ENCODE data around the gene CDH8. TPM values are rescaled to one million over a fixed set of nuclear protein-coding genes. Genes with fewer than 3 reads are reported as not detected.

CDH8 gene
- total and polyA plus RNA-seq, 2 donors (not counting 3 experiments of a cell fraction or from before 2014, with no cell fraction given) = not detected

DNA sequence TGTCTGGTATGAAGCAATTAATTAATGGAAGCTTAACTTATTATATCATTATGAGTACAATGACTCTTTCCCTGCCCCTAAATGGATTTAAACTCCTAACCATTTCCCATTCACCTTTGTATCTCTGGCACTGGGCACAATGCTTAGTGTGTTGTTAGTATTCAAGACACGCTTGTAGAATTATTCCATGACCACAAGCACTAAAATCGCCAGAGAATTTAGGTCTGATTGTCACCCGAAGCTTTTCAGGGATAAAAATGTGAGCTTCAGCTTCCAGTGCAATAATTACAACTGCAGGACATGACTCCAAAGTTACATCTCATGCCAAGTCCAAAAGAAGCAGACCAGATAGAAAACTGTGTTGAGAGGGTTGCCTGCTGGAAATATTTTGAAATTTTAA is 101.6 kb downstream of the CDH8 start:
- no TSS peak for BruUV-seq (replicated peaks)
- ChIA-PET CTCF (no interaction called here), POLR2A (no interaction called here)
- no peak for FAIRE-seq
- no peaks in the 10 kb centered on the region for H4K20me1 ChIP-seq (replicated peaks; ENCODE audit: control insufficient read depth, extremely low read depth, insufficient read depth, low read length)
- no peak overlapping the region for H3K4me2 ChIP-seq (ENCODE audit: insufficient read depth, low read length)
- no peaks in the 10 kb centered on the region for H3K9me1 ChIP-seq (replicated peaks; ENCODE audit: control insufficient read depth, extremely low read depth, insufficient read depth, low read length)
- H3K9ac ChIP-seq (replicated peaks; ENCODE audit: extremely low read depth, insufficient read depth, low read length) = no peak overlapping the region
- H3K4me3 ChIP-seq (replicated peaks in 1 of 3; ENCODE audit: insufficient read depth in 1 of 3, low read depth in 1 of 3, low read length in 3 of 3) = no peak overlapping the region
- H3K36me3 ChIP-seq (ENCODE audit: control insufficient read depth in 2 of 2, extremely low read depth in 1 of 2, insufficient read depth in 2 of 2, low read length in 2 of 2) = no peaks in the 10 kb centered on the region
- dilution Hi-C loops (cut with MboI; ENCODE audit: extremely low pct_ligation_motif_present, low sequenced_read_pairs) (no loop called here), intact Hi-C loops (cut with micrococcal nuclease) (no loop called here)
- H3K27me3 ChIP-seq (ENCODE audit: control insufficient read depth in 2 of 2, insufficient read depth in 2 of 2, low read length in 2 of 2) = no peaks in the 10 kb centered on the region
- no peak for DNase-seq (ENCODE audit: low read depth, low spot score)
- no peaks in the 10 kb centered on the region for H3K79me2 ChIP-seq (ENCODE audit: control insufficient read depth, insufficient read depth, low read length)
- TF ChIP-seq, protein P1, sequence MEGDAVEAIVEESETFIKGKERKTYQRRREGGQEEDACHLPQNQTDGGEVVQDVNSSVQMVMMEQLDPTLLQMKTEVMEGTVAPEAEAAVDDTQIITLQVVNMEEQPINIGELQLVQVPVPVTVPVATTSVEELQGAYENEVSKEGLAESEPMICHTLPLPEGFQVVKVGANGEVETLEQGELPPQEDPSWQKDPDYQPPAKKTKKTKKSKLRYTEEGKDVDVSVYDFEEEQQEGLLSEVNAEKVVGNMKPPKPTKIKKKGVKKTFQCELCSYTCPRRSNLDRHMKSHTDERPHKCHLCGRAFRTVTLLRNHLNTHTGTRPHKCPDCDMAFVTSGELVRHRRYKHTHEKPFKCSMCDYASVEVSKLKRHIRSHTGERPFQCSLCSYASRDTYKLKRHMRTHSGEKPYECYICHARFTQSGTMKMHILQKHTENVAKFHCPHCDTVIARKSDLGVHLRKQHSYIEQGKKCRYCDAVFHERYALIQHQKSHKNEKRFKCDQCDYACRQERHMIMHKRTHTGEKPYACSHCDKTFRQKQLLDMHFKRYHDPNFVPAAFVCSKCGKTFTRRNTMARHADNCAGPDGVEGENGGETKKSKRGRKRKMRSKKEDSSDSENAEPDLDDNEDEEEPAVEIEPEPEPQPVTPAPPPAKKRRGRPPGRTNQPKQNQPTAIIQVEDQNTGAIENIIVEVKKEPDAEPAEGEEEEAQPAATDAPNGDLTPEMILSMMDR (IDR thresholded peaks at IDR 0.05; ENCODE audit: extremely low read depth in 1 of 2, insufficient read depth in 1 of 2, low read depth in 1 of 2, low read length in 2 of 2) = no peak
- TF ChIP-seq GATA2 (IDR thresholded peaks at IDR 0.05; ENCODE audit: insufficient read depth, insufficient read length, low read depth, low read length) (no peak), JUN (IDR thresholded peaks at IDR 0.05; ENCODE audit: borderline replicate concordance, insufficient read depth, insufficient read length, low read depth) (no peak), POLR2AphosphoS5 (IDR thresholded peaks at IDR 0.05; ENCODE audit: insufficient read depth, low read depth, low read length) (no peak), EZH2 (IDR thresholded peaks at IDR 0.05; ENCODE audit: borderline replicate concordance, low read depth, low read length, severe bottlenecking) (no peak), FOS (IDR thresholded peaks at IDR 0.05; ENCODE audit: borderline replicate concordance, insufficient read depth, low read length) (no peak), POLR2A (IDR thresholded peaks at IDR 0.05; ENCODE audit: low read depth, low read length) (no peak), MYC (IDR thresholded peaks at IDR 0.05; ENCODE audit: low read depth, low read length) (no peak)
- TF ChIP-seq, protein P2, sequence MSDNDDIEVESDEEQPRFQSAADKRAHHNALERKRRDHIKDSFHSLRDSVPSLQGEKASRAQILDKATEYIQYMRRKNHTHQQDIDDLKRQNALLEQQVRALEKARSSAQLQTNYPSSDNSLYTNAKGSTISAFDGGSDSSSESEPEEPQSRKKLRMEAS (IDR thresholded peaks at IDR 0.05; ENCODE audit: insufficient read depth, insufficient read length) = no peak
- no peak overlapping the region for H3K27ac ChIP-seq (ENCODE audit: insufficient read depth, low read depth, low read length)
- H3K9me3 ChIP-seq (replicated peaks; ENCODE audit: control insufficient read depth, insufficient read depth, low read length) = no peaks in the 10 kb centered on the region
- no peak overlapping the region for H2AFZ ChIP-seq (ENCODE audit: low read depth, low read length)
- no peaks in the 10 kb centered on the region for H3K4me1 ChIP-seq (ENCODE audit: control insufficient read depth, extremely low read depth, insufficient read depth, low read length)
